GM18526 (cell line): Measurements from ENCODE around the gene ATIC.

ENCODE experiments used
- POLR2A ChIP-seq: IDR thresholded peaks from 3 replicates; pipeline ENCODE4 v1.6.1; 2011; ENCODE audit not compliant: insufficient read length; ENCODE audit errors: extremely low read depth

Gene ATIC

GRCh38 chr2:215375467-215375830, 63.6 kb downstream of the ATIC start:
- TF ChIP-seq POLR2A = no peak

GRCh38 chr2:215376103-215376780, 64.4 kb downstream of the ATIC start:
- TF ChIP-seq POLR2A = no peak

- TF ChIP-seq POLR2A = no peak
These were observed 65.4 kb downstream of the ATIC start for GRCh38 chr2:215377283-215377682.

GRCh38 chr2:215378045-215378444, 66.2 kb downstream of the ATIC start:
- TF ChIP-seq POLR2A = no peak

GRCh38 chr2:215379039-215379438, 67.2 kb downstream of the ATIC start:
- TF ChIP-seq POLR2A = no peak

GRCh38 chr2:215379948-215380347, 68.1 kb downstream of the ATIC start:
- no peak for TF ChIP-seq POLR2A

- no peak for TF ChIP-seq POLR2A
These were observed 68.8 kb downstream of the ATIC start for GRCh38 chr2:215380699-215381098.

GRCh38 chr2:215382011-215382410, 70.2 kb downstream of the ATIC start:
- no peak for TF ChIP-seq POLR2A

GRCh38 chr2:215382480-215382879, 70.6 kb downstream of the ATIC start:
- TF ChIP-seq POLR2A = no peak

GRCh38 chr2:215383652-215384279, 71.9 kb downstream of the ATIC start:
- no peak for TF ChIP-seq POLR2A

GRCh38 chr2:215384710-215385109, 72.9 kb downstream of the ATIC start:
- TF ChIP-seq POLR2A = no peak

- TF ChIP-seq POLR2A = no peak
These were observed 74.7 kb downstream of the ATIC start for GRCh38 chr2:215386566-215386965.

GRCh38 chr2:215388002-215388728, 76.3 kb downstream of the ATIC start:
- no peak for TF ChIP-seq POLR2A

- no peak for TF ChIP-seq POLR2A
These were observed 78.7 kb downstream of the ATIC start for GRCh38 chr2:215390550-215390913.

- no peak for TF ChIP-seq POLR2A
These were observed 79.7 kb downstream of the ATIC start for GRCh38 chr2:215391531-215391930.

- TF ChIP-seq POLR2A = no peak
These were observed 80.3 kb downstream of the ATIC start for GRCh38 chr2:215392164-215392563.
